NCI-H146 (cell line): ENCODE data around the gene CFAP91.
"Not testable (repeated sequence)": the region's sequence is repeated elsewhere in the genome, so short reads cannot be mapped to it uniquely, and the experiment has no call there.

ENCODE experiments used
- DNase-seq: peaks from one replicate; lab custom pipeline; 2025; lab: John Stamatoyannopoulos, UW

The CFAP91 gene

DNA sequence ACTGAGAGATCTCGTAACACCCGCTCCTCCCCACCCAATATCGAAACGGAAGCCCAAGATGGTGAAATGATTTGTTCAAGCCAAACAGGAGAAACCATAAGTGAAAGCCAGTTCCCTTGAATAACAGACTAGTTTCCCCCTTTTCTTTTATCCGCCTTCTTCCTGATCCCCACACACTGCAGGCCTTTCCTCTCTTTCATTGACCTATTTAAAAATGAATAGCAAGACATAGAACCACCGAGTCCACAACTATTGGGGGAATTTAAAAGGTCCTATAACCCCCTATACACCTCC, 25.2 kb upstream of the CFAP91 start:
- no peak for DNase-seq

DNA sequence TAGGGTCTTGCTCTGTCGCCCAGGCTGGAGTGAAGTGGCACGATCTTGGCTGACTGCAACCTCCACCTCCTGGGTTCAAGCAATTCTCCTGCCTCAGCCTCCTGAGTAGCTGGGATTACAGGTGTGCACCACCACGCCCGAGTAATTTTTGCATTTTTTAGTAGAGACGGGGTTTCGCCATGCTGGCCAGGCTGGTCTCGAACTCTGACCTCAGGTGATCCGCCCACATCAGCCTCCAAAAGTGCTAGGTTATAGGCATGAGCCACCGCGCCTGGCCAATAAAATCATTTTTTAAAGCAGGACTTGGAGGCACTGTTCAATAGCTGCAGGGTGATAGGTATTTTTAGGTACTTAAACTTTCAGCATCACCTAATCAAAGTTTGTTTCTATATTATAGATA, 24.6 kb upstream of the CFAP91 start:
- not testable (repeated sequence) for DNase-seq

DNA sequence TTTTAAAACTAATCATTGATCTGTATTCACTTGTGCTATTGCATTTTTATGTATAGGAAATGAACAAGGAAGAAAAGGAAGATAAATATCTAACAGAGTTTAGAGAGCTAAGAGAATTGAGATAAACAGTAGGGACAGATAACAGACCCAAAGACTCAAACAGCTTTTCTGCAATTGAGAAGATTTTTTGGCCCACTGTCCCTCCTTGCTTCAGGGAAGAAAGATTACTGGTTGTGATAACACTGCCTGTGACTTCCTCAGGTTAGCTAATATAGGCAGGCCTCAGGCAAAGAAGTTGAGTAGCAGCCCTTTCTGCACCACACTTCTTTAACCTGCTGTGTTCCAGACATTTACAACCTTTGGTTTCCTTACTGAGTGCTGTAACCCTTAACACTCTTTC, 22.9 kb upstream of the CFAP91 start:
- DNase-seq = no peak

DNA sequence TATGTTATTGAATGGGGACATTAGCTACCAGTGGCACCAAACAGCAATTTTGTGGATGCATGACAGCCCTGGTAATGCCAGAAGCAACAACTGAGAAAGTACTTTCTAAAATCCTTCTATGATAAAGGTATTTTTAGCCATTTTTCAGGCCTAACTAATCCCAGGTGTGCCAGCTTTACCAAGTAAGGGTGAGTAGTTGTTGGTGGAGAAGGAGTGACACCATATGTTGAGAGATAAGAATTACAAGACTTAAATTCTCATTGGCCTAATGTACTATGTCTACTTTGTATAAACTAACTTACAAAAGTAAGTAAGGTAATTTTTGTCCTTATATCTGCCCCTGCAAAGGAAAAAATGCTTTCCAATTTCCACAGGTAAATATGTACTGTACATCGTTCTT, 21.5 kb upstream of the CFAP91 start:
- peak; percentile 25 for DNase-seq

DNA sequence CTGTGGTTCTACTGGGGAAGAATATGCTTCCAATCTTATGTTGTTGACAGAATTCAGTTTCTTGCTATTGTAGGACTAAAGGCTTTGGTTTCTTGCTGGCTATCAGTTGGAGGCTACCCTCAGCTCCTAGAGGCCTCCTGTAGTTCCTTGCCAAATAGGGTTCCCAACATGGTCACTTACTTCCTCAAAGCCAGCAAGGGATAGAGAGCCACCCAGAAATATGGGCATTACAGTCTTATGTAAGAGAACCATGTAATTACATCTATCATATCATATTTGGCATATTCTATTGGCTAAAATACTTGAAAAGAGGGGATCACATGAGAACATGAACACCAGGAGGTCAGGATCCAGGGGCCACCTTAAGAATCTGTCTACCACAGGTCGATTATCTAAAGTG, 19.4 kb upstream of the CFAP91 start:
- DNase-seq = no peak

DNA sequence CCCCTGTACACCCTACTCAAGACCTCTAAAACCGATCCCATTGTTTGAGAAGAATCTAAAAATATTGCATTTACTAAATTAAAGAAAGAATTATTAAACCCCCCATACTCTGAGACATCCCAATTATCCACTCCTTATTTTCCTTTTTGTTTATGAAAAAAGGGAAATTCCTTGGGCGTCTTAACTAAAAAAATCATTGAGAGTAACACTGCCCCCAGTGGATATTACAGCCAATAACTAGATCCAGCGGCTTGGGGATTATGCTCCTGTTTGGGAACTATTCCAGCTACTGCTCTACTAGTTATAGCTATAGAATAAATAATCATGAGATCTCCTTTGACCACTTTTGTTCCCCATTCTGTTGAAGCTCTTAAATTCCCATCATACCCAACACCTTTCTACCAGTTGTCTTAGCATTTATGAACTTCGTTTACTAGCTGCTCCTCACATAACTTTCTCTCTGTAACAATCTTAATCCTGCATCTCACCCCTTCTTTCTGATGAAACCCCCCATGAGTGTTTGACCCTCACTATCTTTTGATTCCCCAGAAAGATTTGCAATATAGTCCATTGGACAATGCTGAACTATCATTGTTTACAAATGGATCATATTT, 12.7 kb upstream of the CFAP91 start:
- peak; percentile 15 for DNase-seq

DNA sequence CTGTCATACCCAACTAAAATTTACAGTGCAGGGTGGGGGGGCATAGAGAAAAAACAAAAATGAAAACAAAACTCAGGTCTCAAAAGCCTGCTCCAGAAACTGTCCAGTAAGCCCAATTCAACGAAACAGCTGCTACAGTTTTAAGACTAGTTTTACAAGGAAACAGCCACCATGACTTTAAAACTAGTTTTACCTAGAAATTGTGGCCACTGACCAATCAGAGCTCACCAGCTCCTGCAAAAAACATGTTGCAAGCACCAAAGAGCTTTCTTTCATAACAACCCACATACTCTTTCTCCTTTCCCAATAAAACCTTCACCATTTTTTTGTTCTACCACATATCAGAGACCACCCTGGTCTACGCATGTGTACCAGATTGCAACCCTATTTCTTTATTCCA, 7.3 kb upstream of the CFAP91 start:
- DNase-seq = no peak

DNA sequence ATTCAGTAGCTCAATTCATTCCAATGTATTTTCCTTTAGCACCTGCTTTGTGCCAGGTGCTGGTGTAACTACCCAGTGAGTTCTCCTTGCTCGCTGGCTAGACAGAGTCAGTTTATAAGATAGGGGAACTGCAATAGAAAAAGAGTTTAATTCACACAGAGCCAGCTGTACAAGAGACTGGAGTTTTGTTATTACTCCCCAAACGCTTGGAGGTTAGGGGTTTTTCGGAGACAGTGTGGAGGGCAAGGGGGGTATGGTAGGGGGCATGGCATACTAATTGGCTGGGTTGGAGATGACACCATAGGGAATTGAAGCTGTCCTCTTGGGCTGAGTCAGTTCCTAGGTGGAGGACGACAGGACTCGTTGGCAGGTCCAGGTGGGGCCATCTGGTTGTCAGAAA, 5.4 kb upstream of the CFAP91 start:
- DNase-seq = no peak

DNA sequence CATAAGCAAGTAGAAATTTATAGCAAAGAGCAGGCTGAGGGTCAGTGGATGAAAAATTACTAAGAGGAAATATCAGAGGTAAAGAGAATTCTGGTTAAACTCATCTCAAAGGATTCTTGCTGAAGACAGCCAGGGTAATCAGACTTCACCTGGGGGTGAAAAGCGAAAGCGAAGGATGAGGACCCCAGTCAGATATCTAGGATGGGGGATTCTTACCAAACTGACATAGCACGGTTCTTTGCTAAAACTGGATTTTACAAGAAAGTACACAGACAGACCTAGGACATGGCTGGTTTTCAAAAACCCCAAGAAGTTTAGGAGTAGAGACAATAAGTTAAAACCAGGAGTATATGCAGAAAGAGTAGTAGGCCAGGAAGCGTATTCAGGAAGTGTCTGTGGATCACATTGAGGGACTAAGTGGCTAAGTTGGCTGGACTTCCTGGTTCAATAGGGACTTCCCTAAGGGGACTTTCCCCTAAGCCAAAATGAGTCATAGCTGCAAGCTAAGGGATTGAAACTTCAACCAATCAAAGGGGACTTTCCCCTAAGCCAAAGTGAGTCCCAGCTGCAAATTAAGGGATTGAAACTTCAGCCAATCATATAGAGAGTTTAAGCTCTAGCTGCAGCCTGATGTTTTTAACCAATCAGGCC, 2.4 kb upstream of the CFAP91 start:
- no peak for DNase-seq

DNA sequence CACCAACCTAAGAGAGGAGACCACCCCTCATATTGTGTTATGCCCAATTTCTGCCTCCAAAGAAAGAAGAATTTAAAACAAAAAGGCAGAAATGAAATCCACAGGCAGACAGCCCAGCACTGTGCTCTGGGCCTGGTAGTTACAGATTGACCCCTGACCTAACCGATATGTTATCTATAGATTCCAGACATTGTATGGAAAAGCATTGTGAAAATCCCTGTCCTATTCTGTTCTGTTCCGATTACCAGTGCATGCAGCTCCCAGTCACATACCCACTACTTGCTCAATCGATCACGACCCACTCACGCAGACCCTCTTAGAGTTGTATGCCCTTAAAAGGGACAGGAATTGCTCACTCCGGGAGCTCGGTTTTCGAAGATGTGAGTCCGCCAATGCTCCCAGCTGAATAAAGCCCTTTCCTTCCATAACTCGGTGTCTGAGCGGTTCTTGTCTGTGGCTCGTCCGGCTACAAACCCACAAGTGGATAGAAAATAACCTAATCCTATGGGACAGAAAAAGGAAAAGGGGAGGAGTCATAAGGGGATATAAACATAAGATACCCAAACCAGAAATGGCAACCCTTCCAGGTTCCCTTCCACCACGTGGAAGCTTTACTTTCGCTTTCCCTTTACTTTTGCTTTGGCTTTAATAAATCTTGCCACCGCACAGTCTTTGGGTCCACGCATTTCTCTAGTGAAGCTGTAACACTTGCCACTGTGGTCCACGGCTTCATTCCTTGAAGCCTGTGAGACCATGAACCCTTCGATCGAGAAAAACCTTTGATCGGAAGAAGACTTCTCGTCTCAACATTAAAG, 1.7 kb upstream of the CFAP91 start:
- no peak for DNase-seq

DNA sequence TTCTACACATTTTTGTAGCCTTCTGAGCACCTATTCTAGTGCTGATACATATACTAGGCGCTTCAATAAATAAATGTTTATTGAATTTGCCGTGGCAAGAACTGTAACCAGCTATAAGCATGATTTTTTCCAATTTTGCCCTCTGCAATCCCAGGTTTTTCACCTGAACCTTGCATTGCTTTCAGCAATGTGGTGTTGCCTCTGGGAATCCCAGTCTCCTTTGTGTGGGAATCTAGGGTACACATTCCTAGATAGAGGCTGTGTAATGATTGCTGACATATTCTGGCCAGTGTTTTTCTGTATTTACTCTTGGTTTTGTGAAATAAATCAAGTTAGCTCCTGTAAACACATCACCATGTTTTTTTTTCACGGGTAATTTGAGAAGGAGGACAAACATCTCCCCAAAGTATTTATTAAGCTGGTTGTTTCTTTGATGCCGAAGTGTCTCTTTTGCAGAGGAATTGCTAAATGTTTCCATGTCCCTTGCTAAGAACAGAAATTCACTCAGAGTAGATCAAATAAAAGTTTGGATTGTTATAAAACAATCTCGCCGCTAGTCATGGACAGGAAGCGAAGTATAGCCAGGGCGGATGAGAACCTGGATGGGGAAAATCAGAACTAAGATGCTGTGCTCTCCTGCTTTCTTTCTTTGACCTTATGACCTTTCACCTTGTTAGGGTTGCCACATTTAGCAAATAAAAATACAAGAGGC, 1.2 kb downstream of the CFAP91 start:
- peak; percentile 28 for DNase-seq

DNA sequence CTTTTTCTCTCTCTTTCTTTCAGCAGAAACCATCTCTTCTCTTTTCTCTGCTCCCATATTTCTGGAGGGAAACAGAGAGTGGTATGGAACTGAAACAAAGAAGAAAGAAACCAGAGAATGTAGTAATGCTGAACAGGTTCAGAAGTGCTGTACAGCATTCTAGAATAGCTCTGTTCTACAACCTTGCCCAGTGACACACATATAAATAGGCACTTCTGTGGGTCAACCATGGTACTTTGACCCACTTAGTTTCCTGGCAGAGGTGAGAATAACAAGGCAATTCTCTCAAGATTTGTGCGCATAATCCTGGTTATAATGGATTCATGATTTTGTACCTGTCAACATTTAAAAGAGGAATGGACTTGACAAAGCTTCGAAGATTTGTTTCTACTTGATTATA, 12.3 kb downstream of the CFAP91 start:
- no peak for DNase-seq

DNA sequence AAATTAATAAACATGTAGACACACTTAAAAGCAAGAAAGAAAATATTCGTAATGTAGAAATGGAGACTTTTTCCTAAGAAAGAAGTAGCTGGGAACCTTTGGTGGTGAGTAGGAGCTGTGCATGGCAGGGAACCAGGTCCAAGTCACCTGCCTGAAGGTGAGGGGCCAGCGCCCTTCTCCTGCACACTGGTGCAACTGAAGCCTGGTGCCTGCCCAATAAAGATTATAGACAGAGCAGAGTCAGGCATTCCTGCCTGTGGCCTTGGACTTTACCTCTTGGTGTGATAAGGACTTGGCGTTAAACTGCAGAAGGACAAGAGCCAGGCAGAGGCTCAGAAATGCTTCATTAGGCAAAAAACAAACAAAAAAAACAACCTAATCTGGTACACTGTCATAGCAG, 14.2 kb downstream of the CFAP91 start:
- DNase-seq = no peak

DNA sequence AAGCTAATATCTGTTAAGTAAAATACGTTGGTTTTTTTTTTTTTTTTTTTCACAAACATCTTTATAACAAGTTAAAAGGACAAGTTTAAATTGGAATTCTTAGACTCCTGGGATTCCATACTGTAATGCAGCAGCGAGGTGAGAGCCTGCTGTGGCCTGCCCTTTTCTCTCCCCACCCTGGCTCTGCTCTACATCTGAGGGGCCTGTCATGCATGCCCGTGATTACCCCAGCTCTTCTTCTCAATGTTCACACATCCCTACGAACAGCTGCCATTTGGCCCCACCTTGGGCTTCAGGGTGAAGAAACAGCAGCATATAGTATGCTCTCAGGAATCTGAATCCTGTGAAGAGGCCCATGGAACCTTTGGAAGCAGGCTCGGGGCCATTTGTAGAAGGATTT, 14.7 kb downstream of the CFAP91 start:
- DNase-seq = no peak

DNA sequence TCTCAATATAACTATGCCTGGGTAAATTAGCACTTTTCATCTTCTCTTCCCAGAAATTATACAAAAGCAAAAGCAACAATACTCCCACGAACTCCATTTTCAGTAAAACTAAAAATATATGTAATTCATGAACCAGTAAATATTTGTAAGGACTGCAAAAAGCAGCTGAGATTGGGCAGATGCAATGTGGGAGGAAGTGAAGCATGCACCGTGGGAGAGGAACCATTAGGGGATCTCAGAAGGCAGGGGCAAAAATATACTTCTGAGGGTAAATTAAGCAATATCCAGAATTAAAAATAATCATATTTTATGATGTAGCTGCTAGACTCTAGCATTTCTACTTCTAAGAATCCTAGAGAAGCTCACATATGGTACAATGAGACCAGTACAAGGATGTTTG, 20.2 kb downstream of the CFAP91 start:
- DNase-seq = peak; percentile 11

DNA sequence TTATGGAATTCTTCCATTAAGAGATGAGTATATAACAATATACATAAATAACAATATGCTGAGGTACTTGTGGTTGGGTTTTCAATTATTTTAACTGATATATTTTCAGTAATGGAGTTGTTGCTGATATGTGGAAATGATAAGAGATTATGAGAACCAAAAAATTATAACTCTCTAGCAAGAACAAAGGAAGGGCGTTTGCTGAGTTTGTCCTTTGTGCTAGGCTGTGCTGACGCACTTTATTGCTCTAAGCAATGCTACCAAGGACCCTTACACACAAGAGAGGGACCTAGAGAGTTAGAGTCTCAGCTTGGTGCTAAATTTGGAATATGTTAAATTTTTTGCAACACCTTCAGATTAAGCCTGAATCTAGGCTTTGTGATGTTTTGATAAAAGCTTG, 24.1 kb downstream of the CFAP91 start:
- DNase-seq = no peak

DNA sequence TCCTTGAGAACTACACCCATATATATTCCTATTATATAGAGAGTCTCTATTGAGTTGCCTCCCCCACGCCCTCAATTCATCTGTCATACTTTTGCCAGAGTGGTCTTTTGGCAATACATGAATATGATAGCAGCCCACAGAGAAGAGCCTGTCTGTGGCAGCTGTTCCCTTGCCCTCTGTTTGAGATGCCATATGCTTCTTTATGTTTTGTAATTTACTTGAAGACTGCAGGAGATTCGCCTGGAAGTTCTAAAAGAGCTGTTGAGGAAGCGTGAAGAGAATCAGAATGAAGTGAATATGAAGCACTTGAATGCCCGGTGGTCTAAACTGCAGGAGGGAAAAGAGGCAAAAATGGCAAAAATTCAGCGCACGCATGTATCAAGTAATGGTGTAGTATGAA, 27.2 kb downstream of the CFAP91 start:
- no peak for DNase-seq

DNA sequence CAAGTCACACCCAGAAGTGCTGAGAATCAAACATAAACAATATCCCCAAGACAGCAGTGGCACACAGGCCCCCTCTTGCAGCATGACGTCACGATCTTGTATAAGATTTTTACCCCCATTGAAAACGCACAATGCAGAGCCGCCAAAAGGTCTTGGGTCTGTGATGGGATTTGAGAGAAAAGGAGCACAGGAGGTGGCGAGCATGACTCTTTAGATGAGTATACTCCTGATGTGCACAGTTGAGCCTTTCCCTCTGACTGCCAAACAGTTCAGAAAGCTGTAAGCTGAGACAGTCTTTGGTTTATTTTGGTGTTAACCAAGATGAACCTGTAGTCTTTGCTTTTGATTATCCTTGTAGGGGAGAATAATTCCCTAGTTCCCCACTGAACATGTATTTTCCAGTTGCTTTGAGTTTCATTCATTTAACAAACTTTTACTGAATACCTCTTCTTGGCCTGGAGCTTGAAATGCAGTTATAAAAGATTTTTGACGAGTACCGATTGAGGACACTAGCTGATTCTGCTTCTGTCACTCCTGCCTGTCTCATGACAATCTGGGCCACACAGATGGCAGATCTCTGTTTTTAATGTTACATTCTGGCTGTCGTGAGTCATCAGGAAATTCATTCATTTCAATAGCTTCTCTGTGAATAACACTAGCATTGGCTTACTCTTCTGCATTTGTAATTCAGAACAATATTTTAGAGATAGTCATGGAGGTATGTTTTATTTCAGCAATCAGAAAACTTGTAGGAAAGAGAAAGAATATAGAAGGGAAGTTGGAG, 28.9 kb downstream of the CFAP91 start:
- no peak for DNase-seq

DNA sequence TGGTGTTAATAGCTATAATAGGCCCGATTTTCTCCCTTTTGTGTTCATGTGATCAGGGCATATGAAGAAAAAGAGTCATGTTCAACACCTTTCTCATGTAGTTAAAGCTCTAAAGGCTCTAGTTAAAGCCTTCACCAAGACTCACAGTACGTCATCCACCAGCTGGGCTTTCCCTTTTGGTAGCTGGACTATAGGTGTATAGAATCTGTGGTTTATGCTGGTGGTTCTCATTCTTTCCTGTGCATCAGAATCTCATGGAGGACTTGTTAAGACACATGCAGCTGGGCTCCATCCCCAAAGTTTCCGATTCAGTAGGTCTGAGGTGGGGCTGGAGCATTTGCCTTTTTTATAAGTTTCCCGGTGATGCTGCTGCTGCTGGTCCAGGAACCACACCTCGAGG, 31.0 kb downstream of the CFAP91 start:
- no peak for DNase-seq

DNA sequence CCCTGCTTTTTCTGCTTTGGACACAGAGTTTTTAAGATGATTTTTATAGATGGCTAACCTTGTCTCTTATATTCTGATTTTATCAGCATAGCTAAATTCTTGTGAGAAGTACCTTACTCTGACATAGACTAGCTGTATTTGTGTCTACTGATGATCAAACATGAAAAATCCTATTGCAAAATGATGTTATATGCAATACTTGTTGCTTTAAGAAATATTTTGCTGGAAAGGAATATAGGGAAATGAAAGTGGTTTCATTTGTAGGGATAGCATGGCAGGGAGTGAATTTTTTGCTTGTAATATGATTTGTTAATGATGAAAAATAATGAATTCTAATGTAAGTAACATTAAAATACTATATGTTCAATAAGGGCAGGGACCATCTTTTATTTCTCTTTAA, 35.9 kb downstream of the CFAP91 start:
- DNase-seq = no peak

DNA sequence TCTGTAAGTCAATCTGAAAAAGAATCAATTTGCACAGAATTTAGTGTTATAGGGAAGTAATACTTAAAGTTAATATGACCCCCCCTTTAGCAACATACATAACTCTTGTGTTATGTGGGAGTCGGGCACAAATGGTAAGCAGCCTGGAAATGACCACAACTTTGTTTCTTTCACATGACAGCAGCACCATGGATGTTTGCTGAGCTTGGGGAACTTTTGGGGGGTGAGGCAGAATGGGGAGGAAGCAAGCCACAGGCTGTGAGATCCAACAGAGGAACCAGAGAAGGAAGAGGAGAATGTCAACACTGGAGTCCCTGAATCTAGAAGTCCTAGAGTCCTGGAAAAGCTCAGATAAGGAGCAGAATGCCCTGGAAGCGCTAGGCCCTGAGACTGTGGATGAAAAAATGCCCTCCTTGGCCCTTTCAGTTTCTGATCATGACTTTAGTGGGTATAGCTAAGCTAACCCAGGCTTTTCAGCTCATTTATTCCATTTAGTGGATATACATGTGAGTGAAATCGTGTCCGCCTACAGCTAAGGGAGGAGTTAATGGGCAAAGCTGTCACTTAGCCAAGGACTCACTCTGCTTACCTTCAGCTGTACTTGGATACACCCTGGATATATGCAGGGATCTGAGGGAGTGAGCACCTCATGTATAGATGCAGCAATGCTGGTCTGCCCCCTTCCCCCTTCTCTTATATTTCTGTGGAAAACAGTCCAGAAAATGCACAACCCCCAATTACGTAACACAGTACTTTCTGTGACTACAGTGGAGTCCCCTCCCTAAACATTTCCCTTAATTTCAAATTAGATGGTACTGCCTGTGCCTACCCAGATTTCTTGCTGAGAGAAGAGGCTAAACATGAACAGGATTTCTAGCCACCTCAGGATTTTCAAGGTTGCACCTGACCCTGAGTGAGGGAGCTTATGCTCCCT, 39.1 kb downstream of the CFAP91 start:
- DNase-seq = no peak
